IPS-20b (cell line): ENCODE results near the gene IFI16.

Source experiments
- H3K27ac ChIP-seq: one replicate; pipeline ENCODE4 v1.5.1; 2013; ENCODE audit warnings: low read length
- H3K27me3 ChIP-seq: 2 replicates; pipeline ENCODE4 v1.6.1; 2013; ENCODE audit warnings: mild to moderate bottlenecking, low read length, inconsistent platforms; ENCODE audit not compliant: insufficient read depth
- H3K36me3 ChIP-seq: 2 replicates; pipeline ENCODE4 v1.6.1; 2013; ENCODE audit warnings: low read depth, mild to moderate bottlenecking, inconsistent platforms, low read length, moderate library complexity; ENCODE audit not compliant: insufficient read depth
- H3K4me1 ChIP-seq: 2 replicates; pipeline ENCODE4 v1.6.1; 2013; ENCODE audit warnings: mild to moderate bottlenecking, control low read depth, inconsistent platforms, low read length, moderate library complexity; ENCODE audit not compliant: insufficient read depth
- H3K4me3 ChIP-seq: 2 replicates; pipeline ENCODE4 v1.5.1; 2013; ENCODE audit warnings: mild to moderate bottlenecking, low read length, inconsistent platforms
- H3K9ac ChIP-seq: 2 replicates; pipeline ENCODE4 v1.6.1; 2013; ENCODE audit warnings: low read depth, mild to moderate bottlenecking, inconsistent platforms, low read length, moderate library complexity
- H3K9me3 ChIP-seq: 2 replicates; pipeline ENCODE4 v1.6.1; 2013; ENCODE audit warnings: mild to moderate bottlenecking, low read depth, low read length, inconsistent platforms; ENCODE audit not compliant: insufficient read depth

IFI16 gene

GRCh38 chr1:159009704-159010361 lies at the start of gene IFI16:
IFI16 (plus strand) TSS chr1:159009907; CDS start chr1:159014681, 4,774 bp downstream.
- no peak within 1 kb of the TSS for H3K27ac ChIP-seq
- no peak within 1 kb of the TSS for H3K4me3 ChIP-seq
- H3K9me3 ChIP-seq: no peaks in the 10 kb centered on the region
- H3K4me1 ChIP-seq: peaks cover 18% of the 10 kb centered on the region
- no peaks in the 10 kb centered on the region for H3K36me3 ChIP-seq
- peaks cover 23% of the 10 kb centered on the region; the same call in 1 of the 2 replicates for H3K27me3 ChIP-seq
- no peak within 1 kb of the TSS for H3K9ac ChIP-seq

DNA sequence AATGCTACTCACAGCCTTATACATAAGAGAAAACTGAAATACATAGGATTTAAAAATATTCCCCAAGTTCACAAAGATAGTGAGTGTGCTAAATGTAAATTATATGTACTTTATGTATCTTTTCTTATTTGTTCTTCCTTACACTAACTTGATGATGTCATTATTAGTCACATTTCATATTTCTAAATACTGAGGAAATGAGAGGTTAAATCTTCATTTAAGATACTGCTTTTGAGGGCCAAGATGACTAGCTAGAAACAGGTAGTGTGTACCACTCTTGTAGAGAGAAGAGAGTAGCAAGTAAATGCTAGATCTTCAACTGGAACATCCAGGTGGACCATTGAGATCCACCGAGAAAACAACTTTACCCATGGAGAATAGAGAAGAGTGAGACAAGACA lies 48.5 kb upstream of the IFI16 start:
- no peak overlapping the region for H3K4me3 ChIP-seq
- no peaks in the 10 kb centered on the region for H3K4me1 ChIP-seq
- no peak overlapping the region for H3K9ac ChIP-seq
- H3K36me3 ChIP-seq: no peaks in the 10 kb centered on the region
- H3K27me3 ChIP-seq: no peaks in the 10 kb centered on the region
- H3K27ac ChIP-seq: no peak overlapping the region
- H3K9me3 ChIP-seq: no peaks in the 10 kb centered on the region

DNA sequence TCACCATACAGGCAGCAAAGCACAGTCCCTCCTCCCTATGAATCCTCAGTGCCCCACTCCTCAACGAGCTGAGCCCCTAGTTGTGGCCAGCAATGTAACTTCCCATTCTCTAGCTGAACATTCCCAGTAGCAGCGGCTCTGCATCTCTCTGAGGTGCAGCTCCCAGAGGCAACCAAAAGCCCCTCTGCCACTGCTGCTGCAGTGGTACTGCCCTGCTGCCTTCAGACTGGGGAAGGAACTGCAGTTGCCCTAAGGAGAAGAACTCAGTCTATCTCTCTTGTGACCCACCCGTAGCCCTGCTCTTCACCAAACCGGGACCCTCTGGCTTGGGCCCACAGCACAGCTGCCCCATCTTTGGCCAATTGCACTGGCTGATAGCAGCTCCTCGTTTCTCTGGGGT lies 46.7 kb upstream of the IFI16 start:
- Histone ChIP-seq H3K36me3 (no peaks in the 10 kb centered on the region), H3K27ac (no peak overlapping the region), H3K27me3 (no peaks in the 10 kb centered on the region), H3K9me3 (no peaks in the 10 kb centered on the region), H3K4me1 (no peaks in the 10 kb centered on the region), H3K4me3 (no peak overlapping the region), H3K9ac (no peak overlapping the region)

- no peaks in the 10 kb centered on the region for H3K9me3 ChIP-seq
- H3K4me3 ChIP-seq: no peak overlapping the region
- no peak overlapping the region for H3K9ac ChIP-seq
- no peak overlapping the region for H3K27ac ChIP-seq
- no peaks in the 10 kb centered on the region for H3K36me3 ChIP-seq
- H3K4me1 ChIP-seq: no peaks in the 10 kb centered on the region
- no peaks in the 10 kb centered on the region for H3K27me3 ChIP-seq
Measured at GRCh38 chr1:158969166-158969565, 40.5 kb upstream of the IFI16 start.

GRCh38 chr1:158969855-158970254 lies 39.9 kb upstream of the IFI16 start:
- H3K9me3 ChIP-seq: no peaks in the 10 kb centered on the region
- no peak overlapping the region for H3K9ac ChIP-seq
- no peaks in the 10 kb centered on the region for H3K27me3 ChIP-seq
- H3K4me1 ChIP-seq: no peaks in the 10 kb centered on the region
- no peak overlapping the region for H3K4me3 ChIP-seq
- H3K27ac ChIP-seq: no peak overlapping the region
- H3K36me3 ChIP-seq: no peaks in the 10 kb centered on the region

DNA sequence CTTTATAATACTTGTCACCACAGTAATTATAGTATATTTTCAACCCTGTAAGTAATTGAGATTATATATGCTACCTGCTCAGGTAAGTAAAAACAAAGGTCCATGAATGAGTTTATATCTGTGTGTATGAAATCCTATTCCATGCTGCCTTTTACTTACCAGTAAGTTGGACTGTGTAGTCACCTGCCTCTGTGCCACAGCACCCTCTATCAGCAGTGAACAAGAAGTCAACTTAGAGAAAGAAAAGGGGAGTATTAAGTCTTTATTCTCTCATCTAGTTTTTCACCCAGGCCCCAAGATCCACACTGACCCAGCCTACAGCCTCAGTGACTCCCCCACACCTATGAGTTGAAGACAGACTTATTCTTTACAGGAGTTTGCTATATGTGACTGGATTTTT lies 36.9 kb upstream of the IFI16 start:
- H3K36me3 ChIP-seq: no peaks in the 10 kb centered on the region
- no peak overlapping the region for H3K9ac ChIP-seq
- no peak overlapping the region for H3K4me3 ChIP-seq
- H3K4me1 ChIP-seq: no peaks in the 10 kb centered on the region
- no peak overlapping the region for H3K27ac ChIP-seq
- no peaks in the 10 kb centered on the region for H3K27me3 ChIP-seq
- H3K9me3 ChIP-seq: no peaks in the 10 kb centered on the region

DNA sequence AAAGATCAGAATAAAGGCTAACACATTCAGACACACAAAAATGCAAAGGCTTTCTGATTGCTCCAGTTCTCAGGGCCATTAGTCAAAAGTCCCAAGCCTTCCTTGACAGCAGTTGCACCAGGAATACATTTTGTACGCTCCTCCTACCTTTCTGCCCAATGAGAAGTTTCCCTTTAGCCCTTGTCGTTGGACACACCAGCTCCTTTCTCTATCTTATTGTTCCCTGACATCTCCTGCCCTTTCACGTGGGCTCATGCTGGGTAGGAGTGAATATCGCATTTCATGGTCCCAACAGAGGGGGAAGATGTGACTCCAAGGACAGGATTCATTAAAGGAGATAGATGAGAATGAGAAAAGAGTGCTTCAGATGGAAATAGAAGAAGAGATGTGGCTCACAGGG lies 33.5 kb upstream of the IFI16 start:
- no peak overlapping the region for H3K4me3 ChIP-seq
- H3K36me3 ChIP-seq: no peaks in the 10 kb centered on the region
- H3K4me1 ChIP-seq: no peaks in the 10 kb centered on the region
- no peaks in the 10 kb centered on the region for H3K27me3 ChIP-seq
- no peak overlapping the region for H3K27ac ChIP-seq
- peaks cover 4% of the 10 kb centered on the region; the same call in 1 of the 2 replicates for H3K9me3 ChIP-seq
- no peak overlapping the region for H3K9ac ChIP-seq

- no peaks in the 10 kb centered on the region for H3K27me3 ChIP-seq
- H3K4me3 ChIP-seq: no peak overlapping the region
- no peak overlapping the region for H3K9ac ChIP-seq
- no peaks in the 10 kb centered on the region for H3K36me3 ChIP-seq
- H3K4me1 ChIP-seq: no peaks in the 10 kb centered on the region
- no peak overlapping the region for H3K27ac ChIP-seq
- H3K9me3 ChIP-seq: peaks cover 10% of the 10 kb centered on the region; the same call in 1 of the 2 replicates
Measured at GRCh38 chr1:158978730-158979129, 31.0 kb upstream of the IFI16 start.

DNA sequence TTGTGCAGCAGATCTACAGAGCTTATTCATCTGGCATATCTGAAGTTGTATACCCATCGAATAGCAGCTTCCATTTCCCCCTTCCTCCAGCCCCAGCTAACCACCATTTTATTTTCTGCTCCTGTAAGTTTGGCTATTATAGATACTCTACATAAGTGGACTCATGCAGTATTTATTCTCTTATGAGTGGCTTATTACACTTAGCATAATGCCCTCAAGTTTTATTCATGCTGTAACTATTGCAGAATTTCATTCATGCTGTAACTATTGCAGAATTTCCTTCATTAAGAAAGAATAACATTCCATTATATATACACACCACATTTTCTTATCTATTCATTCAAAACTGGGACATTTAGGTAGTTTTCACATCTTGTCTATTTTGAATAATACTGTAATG lies 30.5 kb upstream of the IFI16 start:
- Histone ChIP-seq H3K27me3 (no peaks in the 10 kb centered on the region), H3K36me3 (no peaks in the 10 kb centered on the region), H3K4me1 (no peaks in the 10 kb centered on the region), H3K27ac (no peak overlapping the region), H3K9me3 (peaks cover 10% of the 10 kb centered on the region; the same call in 1 of the 2 replicates), H3K4me3 (no peak overlapping the region), H3K9ac (no peak overlapping the region)

- H3K9ac ChIP-seq: no peak overlapping the region
- H3K27me3 ChIP-seq: no peaks in the 10 kb centered on the region
- H3K4me1 ChIP-seq: no peaks in the 10 kb centered on the region
- H3K4me3 ChIP-seq: no peak overlapping the region
- no peaks in the 10 kb centered on the region for H3K36me3 ChIP-seq
- no peak overlapping the region for H3K27ac ChIP-seq
- H3K9me3 ChIP-seq: peaks cover 10% of the 10 kb centered on the region; the same call in 1 of the 2 replicates
Measured at GRCh38 chr1:158983235-158983634, 26.5 kb upstream of the IFI16 start.

DNA sequence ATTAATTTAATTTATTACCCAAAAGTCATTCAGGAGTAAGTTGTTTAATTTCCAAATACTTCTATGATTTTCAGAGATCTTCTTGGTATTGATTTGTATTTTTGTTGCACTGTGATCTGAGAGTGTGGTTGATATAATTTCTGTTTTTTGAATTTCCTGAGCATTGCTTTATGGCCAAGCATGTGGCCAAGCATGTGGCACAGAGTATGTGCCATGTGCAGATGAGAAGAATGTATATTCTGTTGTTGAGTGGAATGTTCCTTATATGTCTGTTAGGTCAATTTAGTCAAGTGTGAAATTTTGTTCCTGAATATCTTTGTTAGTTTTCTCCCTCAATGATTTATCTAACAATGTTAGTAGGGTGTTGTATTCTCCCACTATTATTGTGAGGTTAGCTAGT lies 25.3 kb upstream of the IFI16 start:
- H3K9me3 ChIP-seq: peaks cover 10% of the 10 kb centered on the region; the same call in 1 of the 2 replicates
- no peaks in the 10 kb centered on the region for H3K36me3 ChIP-seq
- no peak overlapping the region for H3K4me3 ChIP-seq
- no peak overlapping the region for H3K9ac ChIP-seq
- H3K4me1 ChIP-seq: no peaks in the 10 kb centered on the region
- H3K27me3 ChIP-seq: no peaks in the 10 kb centered on the region
- H3K27ac ChIP-seq: no peak overlapping the region

DNA sequence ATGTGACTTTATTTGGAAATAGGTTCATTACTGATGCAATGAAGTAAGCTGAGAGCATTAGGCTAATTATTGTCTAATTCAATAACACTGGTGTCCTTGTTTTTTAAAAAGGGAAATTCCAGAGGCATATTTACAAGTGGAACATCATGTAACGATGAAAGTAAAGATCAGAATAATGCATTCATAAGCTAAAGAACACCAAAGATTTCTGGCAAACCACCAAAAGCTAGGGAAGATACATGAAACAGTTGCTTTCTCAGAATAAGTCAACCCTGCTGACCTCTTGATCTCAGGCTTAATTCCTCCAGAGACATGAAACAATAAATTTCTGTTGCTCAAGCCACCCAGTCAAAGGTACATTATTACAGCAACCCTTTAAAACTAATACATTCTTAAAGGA lies 20.3 kb upstream of the IFI16 start:
- no peaks in the 10 kb centered on the region for H3K4me1 ChIP-seq
- H3K27me3 ChIP-seq: no peaks in the 10 kb centered on the region
- no peaks in the 10 kb centered on the region for H3K36me3 ChIP-seq
- H3K4me3 ChIP-seq: no peak overlapping the region
- H3K9me3 ChIP-seq: no peaks in the 10 kb centered on the region
- no peak overlapping the region for H3K27ac ChIP-seq
- H3K9ac ChIP-seq: no peak overlapping the region
